Activated CD4-positive, alpha-beta T cell treated with anti-CD3 and anti-CD28 coated beads for 4 hours (primary cell): ENCODE measurements around the gene ALG2.

Source experiments
- DNase-seq, 2 donors: peaks; one replicate each; pipeline ENCODE4 v3.0.0-alpha.2; 2020

ALG2 gene

GRCh38 chr9:99189887-99190596, 31.7 kb downstream of the ALG2 start:
- DNase-seq = no peak

GRCh38 chr9:99189186-99189585, 32.6 kb downstream of the ALG2 start:
- no peak for DNase-seq

GRCh38 chr9:99187311-99187710, 34.4 kb downstream of the ALG2 start:
- no peak for DNase-seq

GRCh38 chr9:99185934-99186333, 35.8 kb downstream of the ALG2 start:
- DNase-seq = no peak

GRCh38 chr9:99185348-99185632, 36.5 kb downstream of the ALG2 start:
- no peak for DNase-seq

- peak; percentile 59 to 75 for DNase-seq
Measured at GRCh38 chr9:99184475-99185347, 37.0 kb downstream of the ALG2 start.

- DNase-seq = no peak
Measured at GRCh38 chr9:99184110-99184474, 37.6 kb downstream of the ALG2 start.

- no peak for DNase-seq
Measured at GRCh38 chr9:99183616-99184015, 38.1 kb downstream of the ALG2 start.

- DNase-seq = no peak
Measured at GRCh38 chr9:99182356-99182755, 39.4 kb downstream of the ALG2 start.

GRCh38 chr9:99181621-99182020, 40.1 kb downstream of the ALG2 start:
- no peak for DNase-seq

GRCh38 chr9:99181206-99181605, 40.5 kb downstream of the ALG2 start:
- DNase-seq = no peak

GRCh38 chr9:99180662-99181061, 41.1 kb downstream of the ALG2 start:
- no peak for DNase-seq

- no peak for DNase-seq
Measured at GRCh38 chr9:99180199-99180598, 41.5 kb downstream of the ALG2 start.

GRCh38 chr9:99178912-99179872, 42.5 kb downstream of the ALG2 start:
- DNase-seq = no peak

GRCh38 chr9:99177576-99178366, 44.0 kb downstream of the ALG2 start:
- DNase-seq = no peak

GRCh38 chr9:99176527-99177013, 45.2 kb downstream of the ALG2 start:
- no peak for DNase-seq

- no peak for DNase-seq
Measured at GRCh38 chr9:99173570-99174504, 47.9 kb downstream of the ALG2 start.

GRCh38 chr9:99172124-99173091, 49.3 kb downstream of the ALG2 start:
- DNase-seq = no peak

GRCh38 chr9:99171225-99172123, 50.3 kb downstream of the ALG2 start:
- DNase-seq = no peak
